Measurements from ENCODE around the gene CYRIA. TPM values are rescaled to one million over a fixed set of nuclear protein-coding genes. Genes with fewer than 3 reads are reported as not detected.

Gene CYRIA
- total and polyA plus RNA-seq, 2 donors (not counting 3 experiments of a cell fraction or from before 2014, with no cell fraction given): 9.3 to 38.4 TPM

DNA sequence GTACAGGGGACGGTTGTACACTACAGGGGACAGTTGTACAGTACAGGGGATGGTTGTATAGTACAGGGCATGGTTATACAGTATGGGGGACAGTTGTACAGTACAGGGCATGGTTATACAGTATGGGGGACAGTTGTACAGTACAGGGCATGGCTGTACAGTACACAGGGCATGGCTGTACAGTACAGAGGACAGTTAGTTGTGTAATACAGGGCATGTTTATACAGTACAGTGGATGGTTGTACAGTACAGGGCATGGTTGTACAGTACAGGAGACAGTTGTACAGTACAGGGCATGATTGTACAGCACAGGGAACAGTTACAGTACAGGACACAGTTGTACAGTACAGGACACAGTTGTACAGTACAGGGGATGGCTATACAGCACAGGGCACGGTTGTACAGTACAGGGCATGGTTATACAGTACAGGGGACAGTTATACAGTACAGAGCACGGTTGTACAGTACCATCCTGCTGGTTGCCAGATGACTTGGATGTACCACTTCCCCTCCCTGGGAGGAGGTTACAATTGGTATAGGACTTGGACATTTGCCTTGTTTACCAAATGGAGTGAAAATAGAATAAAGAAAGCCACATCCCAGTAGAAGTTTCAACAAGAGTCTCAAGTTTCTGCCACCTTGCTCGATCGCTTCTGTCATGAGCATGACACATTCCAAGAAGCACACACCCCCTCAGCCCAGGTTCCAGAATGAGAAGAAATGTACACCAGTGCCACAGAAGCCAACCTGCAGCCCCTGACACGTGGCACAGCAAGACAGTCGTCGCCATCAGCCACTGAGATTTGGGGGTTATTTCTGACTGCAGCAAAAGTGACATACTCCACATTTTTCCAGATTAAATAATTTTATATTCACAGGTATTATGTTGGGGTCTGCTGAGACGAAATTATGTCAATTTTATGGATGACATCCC lies 16.0 kb downstream of the CYRIA start:
- Histone ChIP-seq H4K20me1 (replicated peaks; ENCODE audit: control insufficient read depth, extremely low read depth, insufficient read depth, low read length) (no peaks in the 10 kb centered on the region), H3K27ac (ENCODE audit: insufficient read depth, low read depth, low read length) (peak overlapping the region; percentile 80), H3K79me2 (ENCODE audit: control insufficient read depth, insufficient read depth, low read length) (peaks cover 18% of the 10 kb centered on the region), H3K27me3 (ENCODE audit: control insufficient read depth in 2 of 2, insufficient read depth in 2 of 2, low read length in 2 of 2) (no peaks in the 10 kb centered on the region), H3K4me3 (replicated peaks in 1 of 3; ENCODE audit: insufficient read depth in 1 of 3, low read depth in 1 of 3, low read length in 3 of 3) (no peak overlapping the region), H3K4me1 (ENCODE audit: control insufficient read depth, extremely low read depth, insufficient read depth, low read length) (peaks cover 42% of the 10 kb centered on the region), H3K9ac (replicated peaks; ENCODE audit: extremely low read depth, insufficient read depth, low read length) (peak overlapping the region; percentile 60), H3K36me3 (ENCODE audit: control insufficient read depth in 2 of 2, extremely low read depth in 1 of 2, insufficient read depth in 2 of 2, low read length in 2 of 2) (peaks cover 0 to 3% of the 10 kb centered on the region in 2 experiments), H2AFZ (ENCODE audit: low read depth, low read length) (no peak overlapping the region), H3K9me3 (replicated peaks; ENCODE audit: control insufficient read depth, insufficient read depth, low read length) (no peaks in the 10 kb centered on the region), H3K4me2 (ENCODE audit: insufficient read depth, low read length) (peak overlapping the region; percentile 92), H3K9me1 (replicated peaks; ENCODE audit: control insufficient read depth, extremely low read depth, insufficient read depth, low read length) (no peaks in the 10 kb centered on the region)
- DNase-seq (ENCODE audit: low read depth, low spot score) (no peak), FAIRE-seq (no peak)
- ChIA-PET POLR2A (interaction anchor here (1.1 kb wide), 1 partner anchor 17 kb away, joined by 5 read pairs; no protein-coding TSS in a partner anchor), CTCF (interaction anchor here (0.9 to 6.7 kb wide), 7 partner anchors 10 to 35 kb away, joined by 3 to 48 read pairs (median 4); partner anchors contain the start of gene CYRIA)
- TF ChIP-seq, protein P1, sequence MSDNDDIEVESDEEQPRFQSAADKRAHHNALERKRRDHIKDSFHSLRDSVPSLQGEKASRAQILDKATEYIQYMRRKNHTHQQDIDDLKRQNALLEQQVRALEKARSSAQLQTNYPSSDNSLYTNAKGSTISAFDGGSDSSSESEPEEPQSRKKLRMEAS (IDR thresholded peaks at IDR 0.05; ENCODE audit: insufficient read depth, insufficient read length): no peak
- TF ChIP-seq GATA2 (IDR thresholded peaks at IDR 0.05; ENCODE audit: insufficient read depth, insufficient read length, low read depth, low read length) (no peak), FOS (IDR thresholded peaks at IDR 0.05; ENCODE audit: borderline replicate concordance, insufficient read depth, low read length) (no peak), MYC (IDR thresholded peaks at IDR 0.05; ENCODE audit: low read depth, low read length) (no peak), EZH2 (IDR thresholded peaks at IDR 0.05; ENCODE audit: borderline replicate concordance, low read depth, low read length, severe bottlenecking) (no peak), JUN (IDR thresholded peaks at IDR 0.05; ENCODE audit: borderline replicate concordance, insufficient read depth, insufficient read length, low read depth) (no peak), POLR2AphosphoS5 (IDR thresholded peaks at IDR 0.05; ENCODE audit: insufficient read depth, low read depth, low read length) (no peak), POLR2A (IDR thresholded peaks at IDR 0.05; ENCODE audit: low read depth, low read length) (no peak)
- TF ChIP-seq, protein P2, sequence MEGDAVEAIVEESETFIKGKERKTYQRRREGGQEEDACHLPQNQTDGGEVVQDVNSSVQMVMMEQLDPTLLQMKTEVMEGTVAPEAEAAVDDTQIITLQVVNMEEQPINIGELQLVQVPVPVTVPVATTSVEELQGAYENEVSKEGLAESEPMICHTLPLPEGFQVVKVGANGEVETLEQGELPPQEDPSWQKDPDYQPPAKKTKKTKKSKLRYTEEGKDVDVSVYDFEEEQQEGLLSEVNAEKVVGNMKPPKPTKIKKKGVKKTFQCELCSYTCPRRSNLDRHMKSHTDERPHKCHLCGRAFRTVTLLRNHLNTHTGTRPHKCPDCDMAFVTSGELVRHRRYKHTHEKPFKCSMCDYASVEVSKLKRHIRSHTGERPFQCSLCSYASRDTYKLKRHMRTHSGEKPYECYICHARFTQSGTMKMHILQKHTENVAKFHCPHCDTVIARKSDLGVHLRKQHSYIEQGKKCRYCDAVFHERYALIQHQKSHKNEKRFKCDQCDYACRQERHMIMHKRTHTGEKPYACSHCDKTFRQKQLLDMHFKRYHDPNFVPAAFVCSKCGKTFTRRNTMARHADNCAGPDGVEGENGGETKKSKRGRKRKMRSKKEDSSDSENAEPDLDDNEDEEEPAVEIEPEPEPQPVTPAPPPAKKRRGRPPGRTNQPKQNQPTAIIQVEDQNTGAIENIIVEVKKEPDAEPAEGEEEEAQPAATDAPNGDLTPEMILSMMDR (IDR thresholded peaks at IDR 0.05; ENCODE audit: extremely low read depth in 1 of 2, insufficient read depth in 1 of 2, low read depth in 1 of 2, low read length in 2 of 2): no peak
- dilution Hi-C loops (cut with MboI; ENCODE audit: extremely low pct_ligation_motif_present, low sequenced_read_pairs) (no loop called here), intact Hi-C loops (cut with micrococcal nuclease) (loop anchor here (1.0 kb wide), 1 partner anchor 24 kb away; no protein-coding TSS in a partner anchor)
- no TSS peak for BruUV-seq (replicated peaks)
